NCI-H69 (cell line): ENCODE results near the gene ALPG.
"Not testable (repeated sequence)": the region's sequence is repeated elsewhere in the genome, so short reads cannot be mapped to it uniquely, and the experiment has no call there.

Experiments used
- DNase-seq: peaks from one replicate; lab custom pipeline; 2025; lab: John Stamatoyannopoulos, UW

The ALPG gene

DNA sequence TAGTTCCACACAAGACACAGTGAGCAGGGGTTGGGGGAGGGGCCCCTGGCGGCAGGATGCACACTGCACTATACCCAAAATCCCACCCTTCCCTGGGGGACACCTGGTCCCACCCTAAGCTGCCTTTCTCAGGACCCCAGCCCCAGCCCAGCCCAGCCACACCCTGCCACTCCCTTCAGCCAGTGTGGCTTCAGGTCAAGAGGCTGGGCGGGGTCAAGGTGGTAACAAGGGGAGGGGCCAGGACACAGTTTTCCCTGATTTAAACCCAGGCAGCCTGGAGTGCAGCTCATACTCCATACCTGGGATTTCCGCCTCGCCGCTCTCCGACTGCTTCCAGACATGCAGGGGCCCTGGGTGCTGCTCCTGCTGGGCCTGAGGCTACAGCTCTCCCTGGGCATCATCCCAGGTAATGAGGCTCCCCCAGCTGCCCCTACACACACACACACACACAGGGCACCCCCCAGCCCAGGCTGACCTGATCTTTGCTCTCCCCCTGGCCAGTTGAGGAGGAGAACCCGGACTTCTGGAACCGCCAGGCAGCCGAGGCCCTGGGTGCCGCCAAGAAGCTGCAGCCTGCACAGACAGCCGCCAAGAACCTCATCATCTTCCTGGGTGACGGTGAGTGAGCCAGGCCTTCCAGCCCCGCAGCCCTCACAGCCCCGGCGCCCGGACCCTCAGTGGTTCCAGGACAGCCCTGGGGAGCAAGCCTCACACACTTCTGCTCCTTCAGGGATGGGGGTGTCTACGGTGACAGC lies at the start of gene ALPG:
ALPG (plus strand) TSS at position 289 of the 755 bp plus-strand sequence; CDS start at position 340, 51 bp downstream.
- DNase-seq: no peak

DNA sequence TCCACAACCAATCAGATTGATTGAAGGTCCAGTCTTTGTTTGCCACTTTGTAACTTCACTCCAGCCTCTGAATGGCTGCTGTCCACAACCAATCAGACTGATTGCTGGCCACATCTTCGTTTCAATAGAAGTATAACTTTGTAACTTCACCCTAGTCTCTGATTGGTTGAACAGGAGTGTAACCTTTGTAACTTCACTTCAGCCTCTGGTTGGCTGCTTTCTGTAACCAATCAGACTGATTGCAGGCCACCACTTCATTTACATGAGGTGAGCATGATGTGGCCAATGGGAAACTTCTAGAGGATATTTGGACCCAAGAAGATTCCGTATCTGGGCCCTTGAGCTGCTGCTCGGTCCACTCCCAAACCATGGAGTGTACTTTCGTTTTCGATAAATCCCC lies 45.0 kb upstream of the ALPG start:
- DNase-seq: peak; percentile 37

DNA sequence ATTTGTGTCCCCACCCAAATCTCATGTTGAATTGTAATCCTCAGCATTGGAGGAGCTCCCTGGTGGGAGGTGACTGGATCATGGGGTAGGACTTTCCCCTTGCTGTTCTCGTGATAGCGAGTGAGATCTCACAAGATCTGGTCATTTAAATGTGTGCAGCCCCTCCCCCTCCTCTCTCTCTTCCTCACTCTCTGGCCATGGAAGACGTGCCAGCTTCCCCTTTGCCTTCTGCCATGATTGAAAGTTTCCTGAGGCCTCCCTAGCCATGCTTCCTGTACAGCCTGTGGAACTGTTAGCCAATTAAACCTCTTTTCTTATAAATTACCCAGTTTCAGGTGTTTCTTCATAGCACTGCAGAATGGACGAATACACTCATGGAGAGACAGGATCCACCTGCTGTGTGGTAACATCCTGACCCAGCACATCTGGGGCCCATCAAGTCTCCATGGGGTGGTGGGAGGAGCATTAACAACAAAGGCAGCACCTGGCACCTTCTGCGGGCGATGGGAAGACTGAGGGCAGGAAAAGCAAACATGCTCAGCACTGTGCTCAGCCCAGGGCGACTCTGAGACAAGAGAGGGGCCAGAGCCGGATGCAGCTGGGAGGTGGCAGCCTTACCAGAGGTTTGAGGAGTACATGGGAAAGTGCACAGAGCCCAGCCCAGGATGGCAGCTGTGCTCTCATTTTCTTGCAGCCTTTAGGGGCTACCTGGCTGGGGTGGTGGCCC lies 44.3 kb upstream of the ALPG start:
- DNase-seq: peak; percentile 90

DNA sequence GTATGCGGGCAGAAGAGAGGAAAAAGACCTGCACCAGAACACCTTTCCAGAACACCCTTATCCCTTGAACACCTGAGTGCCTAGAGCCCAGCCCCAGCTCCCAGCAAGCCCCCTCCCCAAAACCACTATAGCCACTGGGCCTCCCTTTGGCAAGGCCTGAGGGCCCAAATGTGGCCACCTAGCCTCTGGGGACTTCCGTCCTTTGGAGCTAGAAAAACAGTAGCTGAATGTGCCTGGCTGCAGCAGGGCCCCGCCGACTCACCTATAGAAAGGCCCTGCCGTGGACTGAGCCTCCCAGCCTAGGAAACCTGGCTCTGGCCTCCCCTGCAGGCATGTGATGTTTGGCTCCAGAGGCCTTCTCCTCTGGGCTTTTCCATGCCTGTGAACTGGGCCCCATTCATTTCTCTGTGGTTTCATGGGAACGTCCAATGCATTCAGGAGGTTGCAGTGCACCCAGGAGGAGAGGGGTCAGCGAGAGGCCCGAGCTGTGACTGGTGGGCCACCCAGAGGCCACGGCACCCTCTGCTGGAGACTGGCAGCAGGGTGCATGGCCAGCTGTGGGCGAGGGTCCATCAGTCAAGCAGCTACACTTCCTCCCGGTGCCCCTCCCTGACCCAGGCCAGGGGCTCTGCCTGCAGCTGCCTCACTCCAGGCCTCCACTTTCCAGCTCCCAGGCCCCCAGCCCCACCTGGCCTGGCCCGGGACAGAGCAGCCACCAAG lies 43.4 kb upstream of the ALPG start:
- not testable (repeated sequence) for DNase-seq

DNA sequence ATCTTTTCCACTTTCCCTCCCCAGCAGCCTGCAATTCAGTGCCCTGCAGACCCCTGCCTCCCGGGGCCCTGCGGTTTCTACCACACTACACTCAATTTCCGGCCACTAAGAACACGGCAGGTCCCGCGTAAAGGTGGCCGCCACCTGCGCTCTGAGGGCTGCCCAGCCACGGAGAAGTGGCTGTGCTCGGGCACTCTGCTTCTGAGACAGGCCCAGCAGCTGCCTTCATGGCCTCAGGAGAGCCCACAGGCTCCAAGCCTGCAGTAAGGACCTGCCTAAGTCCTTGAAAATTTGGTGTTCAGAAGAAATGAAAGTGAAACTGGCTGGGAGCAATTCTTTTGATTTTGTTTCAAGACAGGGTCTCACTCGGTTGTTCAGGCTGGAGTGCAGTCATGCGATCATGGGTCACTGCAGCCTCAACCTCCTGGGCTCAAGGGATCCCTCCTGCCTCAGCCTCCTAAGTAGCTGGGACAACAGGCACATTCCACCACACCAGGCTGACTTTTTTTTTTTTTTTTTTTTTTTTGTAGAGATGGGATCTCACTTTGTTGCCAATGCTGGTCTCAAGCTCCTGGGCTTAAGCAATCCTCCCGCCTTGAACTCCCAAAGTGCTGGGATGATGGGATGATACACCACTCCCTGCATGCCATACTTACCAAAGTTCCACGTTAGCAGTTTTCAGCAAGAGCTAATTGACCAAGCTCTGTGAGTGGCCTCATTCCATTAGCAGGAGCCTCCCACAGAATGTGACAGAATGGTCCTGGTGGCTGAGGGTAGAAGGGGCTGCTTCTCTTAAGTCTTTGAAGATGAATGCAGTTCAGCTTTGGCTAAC lies 42.6 kb upstream of the ALPG start:
- no peak for DNase-seq

GRCh38 chr2:232364806-232365594 lies 41.6 kb upstream of the ALPG start:
- not testable (repeated sequence) for DNase-seq

DNA sequence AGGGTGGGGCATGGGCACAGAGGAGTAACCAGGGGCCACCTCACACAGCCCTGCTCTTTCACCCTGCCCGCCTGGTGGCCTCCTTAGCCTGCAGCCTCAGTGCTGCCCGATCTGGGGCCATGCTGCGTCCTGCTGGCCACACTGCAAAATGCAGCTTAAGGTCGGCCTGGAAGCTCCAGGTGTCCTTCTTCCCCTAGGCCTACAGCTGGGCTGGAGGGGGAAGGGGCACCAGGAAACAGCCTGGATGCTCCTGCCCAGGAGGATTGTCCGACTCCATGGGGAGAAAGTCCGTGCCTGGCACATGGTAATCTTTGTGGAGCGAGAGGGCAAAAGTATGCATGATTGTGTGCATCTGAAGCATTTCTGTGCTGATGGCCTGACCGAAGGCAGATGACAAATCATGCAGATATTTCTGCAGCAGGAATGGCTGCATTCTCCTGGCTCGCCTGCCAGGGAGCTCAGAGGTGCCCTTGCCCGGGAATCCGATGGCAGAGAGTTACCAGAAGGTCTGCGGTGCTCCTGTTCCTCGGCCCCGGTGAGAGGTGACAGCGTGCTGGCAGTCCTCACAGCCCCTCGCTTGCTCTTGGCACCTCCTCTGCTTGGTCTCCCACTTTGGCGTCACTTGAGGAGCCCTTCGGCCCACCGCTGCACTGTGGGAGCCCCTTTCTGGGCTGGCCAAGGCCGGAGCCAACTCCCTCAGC lies 40.9 kb upstream of the ALPG start:
- peak; percentile 76 for DNase-seq

- peak; percentile 74 for DNase-seq
Measured at GRCh38 chr2:232366461-232366860, 40.2 kb upstream of the ALPG start.

DNA sequence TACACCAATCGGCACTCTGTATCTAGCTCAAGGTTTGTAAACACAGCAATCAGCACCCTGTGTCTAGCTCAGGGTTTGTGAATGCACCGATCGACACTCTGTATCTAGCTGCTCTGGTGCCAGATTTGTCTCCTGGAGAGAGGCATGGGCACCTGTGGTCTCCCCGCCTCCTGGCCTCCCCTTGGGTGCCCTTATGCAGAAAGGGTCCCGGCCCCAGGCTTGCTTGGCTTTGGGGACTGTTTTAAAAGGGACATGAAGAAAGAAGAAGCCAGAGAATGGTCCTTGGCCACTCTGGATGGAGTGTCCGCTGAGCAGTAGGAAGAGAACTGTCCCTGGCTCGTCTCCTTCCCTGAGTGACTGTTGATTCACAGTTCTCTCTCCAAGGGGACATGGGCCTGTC lies 39.6 kb upstream of the ALPG start:
- DNase-seq: no peak

GRCh38 chr2:232367591-232368233 lies 38.9 kb upstream of the ALPG start:
- DNase-seq: peak; percentile 55

DNA sequence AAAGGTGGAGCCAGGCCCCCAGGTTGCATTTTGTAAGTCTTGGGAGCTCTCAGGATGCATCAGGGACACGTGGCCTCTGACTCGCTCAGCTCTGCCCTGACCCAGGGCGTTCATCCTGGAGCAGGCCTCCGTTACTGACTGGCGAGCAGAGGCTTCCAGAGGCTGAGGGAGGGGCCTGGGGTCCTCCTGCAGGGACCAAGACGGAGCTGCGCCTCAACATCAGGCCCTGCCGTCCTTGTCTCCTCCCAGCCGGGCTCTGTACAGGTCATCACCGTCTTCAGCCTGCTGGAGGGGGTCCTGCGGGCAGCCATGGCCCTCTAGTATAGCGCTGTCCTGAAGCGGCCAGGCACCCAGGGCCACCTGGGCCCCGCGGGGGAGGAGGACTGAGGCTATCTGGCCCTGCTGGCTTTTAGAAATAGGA lies 38.3 kb upstream of the ALPG start:
- no peak for DNase-seq

- DNase-seq: no peak
Measured at GRCh38 chr2:232369126-232369951, 37.3 kb upstream of the ALPG start.

GRCh38 chr2:232370007-232370406 lies 36.6 kb upstream of the ALPG start:
- not testable (repeated sequence) for DNase-seq

GRCh38 chr2:232372231-232373208 lies 34.1 kb upstream of the ALPG start:
- DNase-seq: no peak

DNA sequence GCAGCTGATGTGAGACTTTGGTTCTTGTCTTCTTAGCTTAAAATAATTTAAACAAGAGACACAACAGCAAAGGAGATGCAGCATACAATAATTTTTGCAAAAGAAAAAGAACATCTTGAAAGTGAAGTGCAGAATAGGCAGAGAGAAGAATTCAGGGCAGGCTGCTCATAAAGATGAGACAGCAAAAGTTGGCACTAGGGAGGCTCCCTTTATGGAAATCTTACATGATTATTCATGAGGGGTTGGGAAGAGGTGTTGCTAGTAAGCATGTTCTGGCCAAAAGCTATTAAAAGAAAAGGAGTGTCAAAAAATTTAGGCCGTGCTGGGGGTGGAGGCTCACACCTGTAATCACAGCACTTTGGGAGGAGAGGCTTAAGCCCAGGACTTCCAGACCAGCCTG lies 32.3 kb upstream of the ALPG start:
- DNase-seq: no peak

- DNase-seq: no peak
Measured at GRCh38 chr2:232375164-232375563, 31.5 kb upstream of the ALPG start.

DNA sequence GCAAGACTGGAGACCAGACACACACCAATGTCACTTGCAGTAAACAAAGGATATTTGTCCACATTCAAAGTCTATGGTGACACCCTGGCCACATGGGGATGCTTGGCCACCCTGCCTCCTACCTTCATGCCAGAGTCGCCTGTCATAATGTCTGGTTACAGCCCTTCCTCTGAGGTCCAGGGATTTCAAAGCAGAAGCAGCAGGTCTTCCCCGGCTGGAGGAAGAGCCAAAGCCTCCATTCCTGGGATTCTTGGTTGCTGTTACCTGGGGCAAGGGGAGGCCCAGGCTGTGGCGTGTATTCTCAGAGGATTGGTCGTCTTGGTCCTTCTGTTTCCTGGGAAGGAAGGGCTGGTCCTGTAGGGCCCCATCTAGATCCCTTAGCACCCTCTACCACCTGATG lies 30.4 kb upstream of the ALPG start:
- no peak for DNase-seq

GRCh38 chr2:232376713-232377112 lies 29.9 kb upstream of the ALPG start:
- no peak for DNase-seq
